OCI-LY3 (cell line): Measurements from ENCODE around the gene UBE2L3.
"Not testable (repeated sequence)": the region's sequence is repeated elsewhere in the genome, so short reads cannot be mapped to it uniquely, and the experiment has no call there.

Experiments
- H2AFZ ChIP-seq: fragments of 200-600, 300-600 bp; shearing (Covaris generic); 2 replicates; pipeline ENCODE4 v1.6.0; 2014; ENCODE audit warnings: antibody characterized with exemption, low read depth, low read length
- H3K27ac ChIP-seq: fragments of 200-600, 300-600 bp; sonication (generic); 2 replicates; pipeline ENCODE4 v1.5.1; 2014; ENCODE audit warnings: mild to moderate bottlenecking, low read length, moderate library complexity, mixed read lengths
- H3K27me3 ChIP-seq: fragments of 200-600, 300-600 bp; sonication (generic); 2 replicates; pipeline ENCODE4 v1.6.1; 2014; ENCODE audit warnings: low read depth, low read length, mixed read lengths
- H3K36me3 ChIP-seq: fragments of 200-600, 300-600 bp; sonication (generic); replicated peaks from 2 replicates; pipeline ENCODE3; 2014; ENCODE audit warnings: low read depth, low read length, mixed read lengths
- H3K4me1 ChIP-seq: fragments of 300-600, 200-600 bp; sonication (generic); 2 replicates; pipeline ENCODE4 v1.6.1; 2014; ENCODE audit warnings: low read length, mixed read lengths
- H3K4me2 ChIP-seq: fragments of 200-600, 300-600 bp; sonication (generic); 2 replicates; pipeline ENCODE4 v1.6.1; 2014; ENCODE audit warnings: low read length, mixed read lengths
- H3K4me3 ChIP-seq: fragments of 300-600, 200-600 bp; sonication (generic); 2 replicates; pipeline ENCODE4 v1.5.1; 2014; ENCODE audit warnings: antibody characterized with exemption, mild to moderate bottlenecking, low read length, moderate library complexity
- H3K79me2 ChIP-seq: fragments of 300-600, 200-600 bp; shearing (Covaris generic); 2 replicates; pipeline ENCODE4 v1.6.1; 2014; ENCODE audit warnings: mild to moderate bottlenecking, low read length, mixed read lengths
- H3K9ac ChIP-seq: fragments of 300-600, 200-600 bp; shearing (Covaris generic); 2 replicates; pipeline ENCODE4 v1.6.0; 2014; ENCODE audit warnings: mild to moderate bottlenecking, low read length, moderate library complexity
- H3K9me3 ChIP-seq: fragments of 200-600, 300-600 bp; shearing (Covaris generic); 2 replicates; pipeline ENCODE4 v1.6.1; 2014; ENCODE audit warnings: low read length, mixed read lengths; ENCODE audit not compliant: insufficient read depth
- H4K20me1 ChIP-seq: fragments of 200-600, 300-600 bp; sonication (generic); 2 replicates; pipeline ENCODE4 v1.6.1; 2016; ENCODE audit warnings: low read length, mixed read lengths; ENCODE audit not compliant: insufficient read depth
- EZH2phosphoT487 ChIP-seq: fragments of 200-600 bp; shearing (Covaris generic); IDR thresholded peaks from 2 replicates; pipeline ENCODE4 v1.6.1; 2018; ENCODE audit warnings: antibody characterized with exemption, mixed run types, low read depth
- TF ChIP-seq, protein P1 (sequence below): fragments of 200-600, 300-600 bp; sonication (generic); IDR thresholded peaks from 2 replicates; pipeline ENCODE4 v1.5.1; 2014; ENCODE audit warnings: antibody characterized with exemption, low read length, low read depth

The UBE2L3 gene

DNA sequence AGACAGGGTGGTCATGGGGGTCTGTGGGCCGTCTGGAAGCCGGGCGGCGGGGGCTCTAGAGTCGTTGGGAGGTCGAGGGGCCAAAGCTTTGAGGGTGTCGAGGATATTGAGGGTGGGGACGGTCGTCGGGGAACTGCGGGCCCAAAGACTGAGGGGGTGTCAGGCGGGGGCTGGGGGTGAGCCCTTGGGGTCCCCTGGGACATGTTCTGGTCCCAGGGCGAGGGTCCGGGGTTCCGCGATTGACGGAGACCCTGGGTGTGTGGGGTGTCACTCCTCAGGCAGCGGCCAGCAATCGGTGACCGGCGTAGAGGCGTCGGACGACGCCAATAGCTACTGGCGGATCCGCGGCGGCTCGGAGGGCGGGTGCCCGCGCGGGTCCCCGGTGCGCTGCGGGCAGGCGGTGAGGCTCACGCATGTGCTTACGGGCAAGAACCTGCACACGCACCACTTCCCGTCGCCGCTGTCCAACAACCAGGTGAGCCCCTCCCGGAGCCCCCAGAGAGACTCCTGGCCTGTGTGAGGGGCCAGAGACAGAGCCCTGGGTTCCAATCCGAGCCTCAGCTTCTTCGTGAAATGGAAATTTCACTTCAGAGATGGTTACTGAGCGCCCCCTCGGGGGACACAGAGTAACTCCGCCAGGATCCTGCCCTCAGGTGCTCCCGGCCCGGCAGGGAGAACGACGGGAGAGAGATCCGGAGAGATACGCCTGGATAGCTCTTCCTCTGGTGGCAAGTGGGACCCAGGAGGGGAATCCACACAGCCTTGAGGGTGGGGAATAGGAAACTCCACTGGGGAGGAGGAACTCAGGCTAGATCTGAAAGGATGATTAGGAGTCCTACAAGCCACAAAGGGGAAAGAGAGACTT is 75.3 kb downstream of the UBE2L3 start:
- Histone ChIP-seq H3K27me3 (no peaks in the 10 kb centered on the region; the same call in 1 of the 2 replicates), H3K36me3 (peaks cover 9% of the 10 kb centered on the region), H3K9ac (peak overlapping the region; percentile 84), H3K9me3 (no peaks in the 10 kb centered on the region), H2AFZ (peak overlapping the region; percentile 73), H3K4me3 (peak overlapping the region; percentile 89), H3K79me2 (peaks cover 18% of the 10 kb centered on the region), H3K4me1 (peaks cover 26% of the 10 kb centered on the region), H4K20me1 (peaks cover 10% of the 10 kb centered on the region), H3K4me2 (peak overlapping the region; percentile 82), H3K27ac (peak overlapping the region; percentile 25)
- TF ChIP-seq EZH2phosphoT487: no peak
- TF ChIP-seq, protein P1, sequence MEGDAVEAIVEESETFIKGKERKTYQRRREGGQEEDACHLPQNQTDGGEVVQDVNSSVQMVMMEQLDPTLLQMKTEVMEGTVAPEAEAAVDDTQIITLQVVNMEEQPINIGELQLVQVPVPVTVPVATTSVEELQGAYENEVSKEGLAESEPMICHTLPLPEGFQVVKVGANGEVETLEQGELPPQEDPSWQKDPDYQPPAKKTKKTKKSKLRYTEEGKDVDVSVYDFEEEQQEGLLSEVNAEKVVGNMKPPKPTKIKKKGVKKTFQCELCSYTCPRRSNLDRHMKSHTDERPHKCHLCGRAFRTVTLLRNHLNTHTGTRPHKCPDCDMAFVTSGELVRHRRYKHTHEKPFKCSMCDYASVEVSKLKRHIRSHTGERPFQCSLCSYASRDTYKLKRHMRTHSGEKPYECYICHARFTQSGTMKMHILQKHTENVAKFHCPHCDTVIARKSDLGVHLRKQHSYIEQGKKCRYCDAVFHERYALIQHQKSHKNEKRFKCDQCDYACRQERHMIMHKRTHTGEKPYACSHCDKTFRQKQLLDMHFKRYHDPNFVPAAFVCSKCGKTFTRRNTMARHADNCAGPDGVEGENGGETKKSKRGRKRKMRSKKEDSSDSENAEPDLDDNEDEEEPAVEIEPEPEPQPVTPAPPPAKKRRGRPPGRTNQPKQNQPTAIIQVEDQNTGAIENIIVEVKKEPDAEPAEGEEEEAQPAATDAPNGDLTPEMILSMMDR: peak; percentile 89

DNA sequence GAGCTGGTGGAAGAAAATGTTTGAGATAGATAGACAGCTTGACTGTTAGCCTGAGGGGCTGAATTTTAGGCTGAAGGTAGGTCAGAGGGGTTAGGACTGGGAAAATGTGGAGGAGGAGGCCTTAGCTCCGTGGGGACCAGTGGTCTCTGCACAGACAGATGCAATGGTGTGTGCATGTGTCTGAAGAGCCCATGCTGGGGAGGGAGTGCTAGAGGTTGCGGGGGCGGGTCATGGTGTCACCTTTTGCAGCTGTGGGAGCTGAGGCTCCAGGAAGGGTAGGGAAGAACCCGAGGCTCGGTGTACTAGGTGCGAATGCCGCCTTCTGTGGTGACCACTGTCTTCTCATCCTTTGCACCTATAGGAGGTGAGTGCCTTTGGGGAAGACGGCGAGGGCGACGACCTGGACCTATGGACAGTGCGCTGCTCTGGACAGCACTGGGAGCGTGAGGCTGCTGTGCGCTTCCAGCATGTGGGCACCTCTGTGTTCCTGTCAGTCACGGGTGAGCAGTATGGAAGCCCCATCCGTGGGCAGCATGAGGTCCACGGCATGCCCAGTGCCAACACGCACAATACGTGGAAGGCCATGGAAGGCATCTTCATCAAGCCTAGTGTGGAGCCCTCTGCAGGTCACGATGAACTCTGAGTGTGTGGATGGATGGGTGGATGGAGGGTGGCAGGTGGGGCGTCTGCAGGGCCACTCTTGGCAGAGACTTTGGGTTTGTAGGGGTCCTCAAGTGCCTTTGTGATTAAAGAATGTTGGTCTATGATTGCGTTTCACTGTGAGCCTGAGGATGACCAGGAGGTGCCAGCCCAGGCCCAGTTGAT is 76.2 kb downstream of the UBE2L3 start:
- H3K4me2 ChIP-seq: peak overlapping the region; percentile 82
- no peaks in the 10 kb centered on the region for H3K9me3 ChIP-seq
- H3K4me1 ChIP-seq: peaks cover 26% of the 10 kb centered on the region
- peak overlapping the region; percentile 89 for H3K4me3 ChIP-seq
- peaks cover 10% of the 10 kb centered on the region for H4K20me1 ChIP-seq
- H3K27ac ChIP-seq: no peak overlapping the region
- peaks cover 9% of the 10 kb centered on the region for H3K36me3 ChIP-seq
- H2AFZ ChIP-seq: no peak overlapping the region
- TF ChIP-seq EZH2phosphoT487: no peak
- TF ChIP-seq, protein P1: peak; percentile 48
- H3K27me3 ChIP-seq: no peaks in the 10 kb centered on the region; the same call in 1 of the 2 replicates
- peak overlapping the region; percentile 84 for H3K9ac ChIP-seq
- H3K79me2 ChIP-seq: peaks cover 18% of the 10 kb centered on the region

DNA sequence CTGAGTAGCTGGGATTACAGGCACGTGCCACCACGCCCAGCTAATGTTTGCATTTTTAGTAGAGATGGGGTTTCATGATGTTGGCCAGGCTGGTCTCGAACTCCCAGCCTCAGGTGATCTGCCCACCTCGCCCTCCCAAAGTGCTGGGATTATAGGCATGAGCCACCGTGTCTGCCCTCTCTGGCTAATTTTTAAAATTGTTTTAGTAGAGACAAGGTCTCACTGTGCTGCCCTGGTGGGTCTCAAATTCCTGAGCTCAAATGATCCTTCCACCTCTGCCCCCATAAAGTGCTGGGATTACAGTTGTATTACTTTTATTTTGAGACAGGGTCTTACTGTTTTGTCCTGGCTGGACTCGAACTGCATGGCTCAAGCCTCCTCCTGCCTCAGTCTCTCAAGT is 78.0 kb downstream of the UBE2L3 start:
- Histone ChIP-seq H4K20me1 (peaks cover 10% of the 10 kb centered on the region), H3K4me1 (peaks cover 26% of the 10 kb centered on the region), H3K79me2 (peaks cover 18% of the 10 kb centered on the region), H3K36me3 (peaks cover 11% of the 10 kb centered on the region)
- not testable (repeated sequence) for H3K9ac ChIP-seq, H3K9me3 ChIP-seq, H3K4me3 ChIP-seq, H3K4me2 ChIP-seq, H2AFZ ChIP-seq, H3K27me3 ChIP-seq, H3K27ac ChIP-seq

DNA sequence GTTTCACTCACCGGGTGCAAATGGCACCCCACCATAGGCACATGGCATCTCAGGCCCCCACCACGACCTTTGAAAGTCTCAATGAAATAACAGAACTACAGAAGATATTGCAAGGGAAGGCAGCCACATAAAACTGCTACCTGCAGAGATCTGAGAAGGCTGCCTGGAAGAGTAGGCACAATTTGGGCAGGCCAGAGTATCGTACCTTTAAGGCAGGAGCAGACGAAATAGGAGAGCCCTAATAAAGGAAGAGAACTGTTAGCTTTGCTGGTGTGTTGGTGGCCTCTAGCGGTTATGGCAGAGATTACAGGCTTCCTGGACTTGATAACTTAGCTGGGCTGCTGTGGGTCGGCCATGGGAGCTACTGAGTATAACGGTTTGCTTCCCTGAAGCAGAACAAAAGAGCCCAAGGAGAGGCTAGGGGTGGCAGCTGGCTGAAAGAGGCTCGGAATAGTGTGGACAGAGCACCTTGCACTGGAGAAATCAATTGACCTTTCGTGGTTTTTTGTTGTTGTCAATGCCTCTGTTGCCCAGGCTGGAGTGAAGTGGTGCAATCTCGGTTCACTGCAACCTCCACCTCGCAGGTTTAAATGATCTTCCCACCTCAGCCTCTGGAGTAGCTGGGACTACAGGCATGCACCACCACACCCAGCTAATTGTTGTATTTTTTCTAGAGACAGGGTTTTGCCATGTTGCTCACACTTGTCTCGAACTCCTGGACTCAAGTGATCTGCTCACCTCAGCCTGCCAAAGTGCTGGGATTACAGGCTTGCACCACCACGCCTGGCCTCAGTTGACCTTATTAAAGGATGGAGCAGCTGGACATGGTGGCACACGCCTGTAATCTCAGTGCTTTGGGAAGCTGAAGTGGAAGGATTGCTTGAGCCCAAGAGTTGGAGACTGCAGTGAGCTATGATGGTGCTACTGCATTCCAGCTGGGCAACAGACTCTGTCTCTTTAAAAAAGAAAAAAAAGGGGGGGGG is 79.4 kb downstream of the UBE2L3 start:
- H3K27me3 ChIP-seq: no peaks in the 10 kb centered on the region
- peak overlapping the region; percentile 43 for H3K27ac ChIP-seq
- TF ChIP-seq, protein P1: peak; percentile 95
- TF ChIP-seq EZH2phosphoT487: no peak
- peak overlapping the region; percentile 12; the same call in 1 of the 2 replicates for H3K9ac ChIP-seq
- no peak overlapping the region for H2AFZ ChIP-seq
- peak overlapping the region; percentile 31 for H3K4me2 ChIP-seq
- peaks cover 11% of the 10 kb centered on the region for H3K36me3 ChIP-seq
- H3K79me2 ChIP-seq: peaks cover 18% of the 10 kb centered on the region
- H3K4me3 ChIP-seq: no peak overlapping the region
- peaks cover 25% of the 10 kb centered on the region for H3K4me1 ChIP-seq
- H3K9me3 ChIP-seq: no peaks in the 10 kb centered on the region
- peaks cover 10% of the 10 kb centered on the region for H4K20me1 ChIP-seq
